Smooth muscle cell of the brain vasculature (primary cell): Measurements from ENCODE around the gene TMCO4.

Experiments
- DNase-seq: peaks from one replicate; pipeline ENCODE4 v3.0.0-alpha.2; 2012; ENCODE audit warnings: low read depth, low spot score

TMCO4 gene

GRCh38 chr1:19775831-19776230, 23.9 kb downstream of the TMCO4 start:
- no peak for DNase-seq

GRCh38 chr1:19775317-19775716, 24.4 kb downstream of the TMCO4 start:
- DNase-seq = no peak

DNA sequence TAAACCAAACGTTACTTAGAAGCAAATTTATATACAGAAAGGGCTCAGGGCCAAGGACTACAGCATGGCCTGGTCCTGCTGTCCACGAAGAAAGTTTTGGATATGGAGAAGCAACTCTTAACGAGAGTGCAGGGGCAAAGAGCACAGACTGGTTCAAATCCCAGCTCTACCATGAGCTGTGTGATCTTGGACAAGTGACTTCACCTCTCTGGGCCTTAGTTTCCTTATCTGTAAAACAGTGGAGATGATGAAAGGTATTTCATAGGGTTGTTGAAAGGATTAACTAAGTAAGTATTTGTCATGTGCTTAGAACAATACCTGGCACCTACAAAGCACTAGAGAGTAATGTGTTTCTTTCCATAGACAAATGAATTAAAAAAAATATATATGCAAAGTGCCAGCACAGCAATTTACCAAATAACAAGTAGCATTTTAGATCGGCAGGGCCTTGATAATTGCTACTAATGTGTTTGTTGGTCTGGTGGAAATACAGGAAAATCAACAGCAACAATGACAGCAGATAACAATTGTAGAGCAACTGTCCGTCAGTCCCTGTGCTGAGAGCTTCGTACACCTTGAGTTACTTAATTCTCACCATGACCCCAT, 25.4 kb downstream of the TMCO4 start:
- no peak for DNase-seq

DNA sequence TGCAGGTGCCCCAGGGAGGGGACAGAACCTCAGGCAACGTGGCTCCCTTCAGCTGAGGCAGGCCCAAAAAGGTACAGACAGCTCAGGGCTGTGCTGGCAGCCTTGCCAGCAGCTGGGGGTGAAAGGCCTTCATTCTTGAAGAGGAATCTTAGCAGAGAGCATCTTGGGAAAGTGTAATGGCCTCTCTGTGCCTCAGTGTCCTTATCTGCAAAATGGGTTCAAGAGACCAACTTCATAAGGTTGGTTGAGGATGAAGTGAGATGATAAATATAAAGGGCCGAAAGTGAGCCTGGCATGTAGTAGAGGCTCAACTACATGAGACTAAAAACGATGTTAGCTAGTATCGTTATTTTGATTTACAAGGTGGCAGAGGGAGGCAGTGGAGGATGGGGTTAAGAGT, 26.2 kb downstream of the TMCO4 start:
- no peak for DNase-seq

- no peak for DNase-seq
Observed at GRCh38 chr1:19772053-19772452, 27.7 kb downstream of the TMCO4 start.

GRCh38 chr1:19771350-19771749, 28.4 kb downstream of the TMCO4 start:
- no peak for DNase-seq

DNA sequence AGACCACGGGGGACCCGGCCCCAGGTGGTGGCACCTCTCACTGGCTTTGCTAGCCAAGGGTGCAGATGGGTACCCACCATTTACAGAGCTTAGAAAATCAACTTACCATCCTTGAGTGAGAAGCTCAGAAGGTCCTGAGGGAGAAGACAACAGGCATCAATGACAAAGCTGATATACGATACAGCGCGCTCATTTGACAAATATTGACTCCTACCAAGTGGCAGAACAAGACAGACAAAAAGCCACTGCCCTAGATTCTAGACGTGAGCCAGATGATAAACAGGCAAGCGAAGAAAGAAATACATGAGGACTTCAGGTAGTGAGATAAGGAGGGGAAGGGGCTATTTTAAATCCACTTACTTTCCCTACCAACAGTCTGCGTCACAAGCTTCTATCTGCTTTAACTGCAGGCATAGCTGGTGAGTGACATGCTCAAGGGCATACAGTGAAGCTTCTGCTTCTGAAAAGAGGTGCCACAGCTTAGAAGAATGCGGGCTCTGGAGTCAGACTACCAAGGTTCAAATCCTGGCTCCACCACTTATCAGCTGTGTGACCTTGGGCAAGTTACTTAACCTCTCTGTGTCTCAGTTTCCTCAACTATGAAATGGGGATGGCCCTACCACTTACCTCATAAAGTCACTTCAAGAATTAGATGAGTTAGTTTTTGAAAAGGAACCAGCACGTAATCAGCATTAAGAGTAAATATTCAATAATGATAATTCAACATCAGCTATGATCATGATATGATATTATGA, 29.1 kb downstream of the TMCO4 start:
- no peak for DNase-seq

GRCh38 chr1:19769211-19769932, 30.3 kb downstream of the TMCO4 start:
- DNase-seq = peak; percentile 57

- DNase-seq = peak; percentile 73
Observed at GRCh38 chr1:19768353-19769210, 31.1 kb downstream of the TMCO4 start.

GRCh38 chr1:19765623-19766022, 34.1 kb downstream of the TMCO4 start:
- DNase-seq = peak; percentile 59

- peak; percentile 86 for DNase-seq
Observed at GRCh38 chr1:19764848-19765247, 34.9 kb downstream of the TMCO4 start.

GRCh38 chr1:19762175-19762779, 37.4 kb downstream of the TMCO4 start:
- no peak for DNase-seq

DNA sequence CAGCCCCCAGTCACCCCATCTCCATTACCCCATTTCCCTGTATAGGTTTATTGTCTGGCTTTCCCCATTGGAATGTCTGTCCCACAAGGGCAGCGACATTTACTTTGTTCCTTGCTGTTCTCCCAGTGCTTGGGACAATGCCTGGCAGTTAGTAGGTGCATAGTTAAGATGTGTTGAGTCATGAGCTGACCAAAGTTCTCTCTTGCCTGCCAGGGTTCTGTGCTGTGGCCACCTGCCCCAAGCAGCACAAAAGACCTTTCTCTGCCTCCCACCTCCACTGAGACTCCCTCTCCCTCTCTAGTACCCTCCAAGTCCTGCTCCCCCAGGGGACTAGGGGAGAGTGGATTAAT, 40.0 kb downstream of the TMCO4 start:
- no peak for DNase-seq

DNA sequence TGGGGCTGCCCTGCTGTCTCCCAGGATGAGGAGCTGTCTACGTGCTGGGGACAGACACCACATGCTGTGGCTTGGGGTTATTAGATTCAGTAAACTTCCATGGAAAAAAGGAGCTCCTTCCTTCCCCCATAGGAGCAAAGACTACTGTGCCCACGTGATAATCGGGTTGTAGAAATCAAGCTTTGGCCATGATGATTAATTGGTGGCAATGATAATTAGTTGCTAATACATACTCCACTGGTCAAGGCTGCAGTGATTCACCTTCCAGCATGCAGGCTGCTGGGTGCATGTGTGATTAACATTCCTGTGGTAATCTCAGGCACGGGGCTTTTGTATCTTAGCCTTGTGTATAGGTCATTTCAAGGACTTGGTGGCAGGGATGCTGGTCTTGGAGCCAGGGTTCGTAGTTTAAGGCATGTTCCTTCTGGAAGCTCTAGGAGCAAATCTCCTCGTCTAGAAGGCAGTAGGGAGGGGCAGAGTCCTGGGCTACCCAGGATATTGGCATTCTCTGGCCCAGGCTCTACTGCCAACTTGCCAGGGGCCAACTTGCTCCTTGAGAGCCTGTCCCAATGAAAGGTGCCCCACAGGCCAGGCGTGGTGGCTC, 41.4 kb downstream of the TMCO4 start:
- DNase-seq = no peak

GRCh38 chr1:19757641-19758040, 42.1 kb downstream of the TMCO4 start:
- no peak for DNase-seq

- no peak for DNase-seq
Observed at GRCh38 chr1:19756480-19756879, 43.2 kb downstream of the TMCO4 start.

DNA sequence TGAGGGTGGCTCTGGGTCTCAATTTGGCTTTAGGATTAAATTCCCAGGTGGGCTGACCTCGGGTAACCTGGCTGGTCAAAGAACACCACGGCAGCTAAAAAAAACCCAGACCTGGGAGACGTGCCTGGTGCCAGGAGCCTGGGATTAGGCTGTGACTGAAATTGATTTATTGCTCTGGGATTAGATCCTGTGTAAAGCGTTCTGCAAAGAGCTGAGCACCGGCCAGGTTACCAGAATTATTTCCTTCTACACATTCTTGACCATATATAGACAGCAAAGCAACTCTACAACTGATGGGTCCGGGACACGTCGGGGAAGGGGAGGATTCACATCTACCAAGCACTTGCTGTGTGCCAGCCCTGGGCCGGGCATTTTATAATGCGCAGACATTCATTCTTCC, 45.2 kb downstream of the TMCO4 start:
- no peak for DNase-seq

DNA sequence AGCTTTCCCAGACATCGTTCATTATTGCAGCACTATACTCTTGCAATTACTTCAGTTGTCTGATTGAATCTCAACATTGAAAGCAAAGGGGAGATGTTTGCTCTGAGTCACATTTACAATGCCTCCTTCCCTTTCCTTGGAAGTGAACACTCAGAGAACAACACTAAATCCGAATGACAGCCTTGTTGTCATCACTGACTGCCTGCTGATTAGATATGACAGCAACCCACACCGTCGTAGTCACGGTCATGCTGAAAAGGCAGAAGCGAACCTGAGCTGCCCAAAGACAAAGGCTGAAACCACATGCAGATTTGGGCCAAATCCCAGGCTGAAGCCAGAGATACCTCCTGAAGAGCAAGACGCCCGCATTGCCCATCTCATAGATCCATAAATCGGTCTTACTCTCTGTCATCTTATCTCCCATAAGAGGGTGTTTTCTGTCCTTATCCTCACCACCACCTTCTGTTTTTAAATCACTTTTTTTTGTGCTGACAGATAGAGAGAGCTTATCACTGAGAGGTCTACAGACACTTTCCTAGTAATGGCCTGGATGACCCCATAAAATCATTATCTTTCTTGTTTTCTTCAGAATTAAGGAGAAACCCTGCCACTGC, 47.5 kb downstream of the TMCO4 start:
- DNase-seq = no peak

GRCh38 chr1:19750882-19751276, 48.8 kb downstream of the TMCO4 start:
- DNase-seq = no peak

GRCh38 chr1:19750101-19750881, 49.4 kb downstream of the TMCO4 start:
- no peak for DNase-seq
